ENCODE results near the gene STK24. TPM values are rescaled to one million over a fixed set of nuclear protein-coding genes. Genes with fewer than 3 reads are reported as not detected.
"Not testable (repeated sequence)": the region's sequence is repeated elsewhere in the genome, so short reads cannot be mapped to it uniquely, and the experiment has no call there.

Gene STK24
- total RNA-seq, 2 donors from 2014 or later = 115 to 125 TPM

DNA sequence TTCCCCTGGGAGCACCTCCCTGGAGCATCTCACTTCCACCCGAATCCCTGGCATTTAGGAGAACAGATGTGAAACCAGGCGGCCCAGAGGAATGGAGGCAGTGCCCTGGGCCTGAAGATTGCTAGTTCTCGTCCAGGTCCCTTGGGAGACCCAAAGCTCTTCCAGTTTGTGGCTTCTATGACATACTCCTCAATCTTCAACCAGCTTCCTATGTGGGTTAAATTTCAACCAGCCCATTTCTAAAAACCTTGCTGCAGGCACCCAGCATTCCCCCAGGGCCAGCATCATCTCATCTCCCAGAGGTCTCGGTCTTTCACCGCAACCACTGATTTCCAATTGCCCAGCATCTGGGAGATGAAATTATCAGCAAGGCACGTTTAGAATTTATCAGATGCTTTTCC, 46.0 kb upstream of the STK24 start:
- Mint-ChIP-seq H3K9me3 (no peaks in the 10 kb centered on the region), H3K27me3 (ENCODE audit: insufficient read depth) (no peaks in the 10 kb centered on the region), H3K4me3 (no peak overlapping the region), H3K27ac (no peak overlapping the region), H3K36me3 (ENCODE audit: low read depth) (no peaks in the 10 kb centered on the region), H3K4me1 (no peaks in the 10 kb centered on the region)
- Histone ChIP-seq H3K27me3 (ENCODE audit: control insufficient read depth, insufficient read depth, low read length, poor library complexity, severe bottlenecking) (no peaks in the 10 kb centered on the region), H3K9ac (ENCODE audit: extremely low read depth, low read length, poor library complexity, severe bottlenecking) (no peak overlapping the region), H3K27ac (ENCODE audit: low read depth, low read length) (no peak overlapping the region), H3K9me3 (ENCODE audit: control insufficient read depth, low read length) (no peaks in the 10 kb centered on the region), H3K4me3 (ENCODE audit: low read length) (no peak overlapping the region), H3K4me1 (ENCODE audit: control insufficient read depth, insufficient read depth, low read length) (no peaks in the 10 kb centered on the region), H3K36me3 (ENCODE audit: control insufficient read depth, insufficient read depth, low read length) (no peaks in the 10 kb centered on the region)
- TF ChIP-seq, protein P1, sequence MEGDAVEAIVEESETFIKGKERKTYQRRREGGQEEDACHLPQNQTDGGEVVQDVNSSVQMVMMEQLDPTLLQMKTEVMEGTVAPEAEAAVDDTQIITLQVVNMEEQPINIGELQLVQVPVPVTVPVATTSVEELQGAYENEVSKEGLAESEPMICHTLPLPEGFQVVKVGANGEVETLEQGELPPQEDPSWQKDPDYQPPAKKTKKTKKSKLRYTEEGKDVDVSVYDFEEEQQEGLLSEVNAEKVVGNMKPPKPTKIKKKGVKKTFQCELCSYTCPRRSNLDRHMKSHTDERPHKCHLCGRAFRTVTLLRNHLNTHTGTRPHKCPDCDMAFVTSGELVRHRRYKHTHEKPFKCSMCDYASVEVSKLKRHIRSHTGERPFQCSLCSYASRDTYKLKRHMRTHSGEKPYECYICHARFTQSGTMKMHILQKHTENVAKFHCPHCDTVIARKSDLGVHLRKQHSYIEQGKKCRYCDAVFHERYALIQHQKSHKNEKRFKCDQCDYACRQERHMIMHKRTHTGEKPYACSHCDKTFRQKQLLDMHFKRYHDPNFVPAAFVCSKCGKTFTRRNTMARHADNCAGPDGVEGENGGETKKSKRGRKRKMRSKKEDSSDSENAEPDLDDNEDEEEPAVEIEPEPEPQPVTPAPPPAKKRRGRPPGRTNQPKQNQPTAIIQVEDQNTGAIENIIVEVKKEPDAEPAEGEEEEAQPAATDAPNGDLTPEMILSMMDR (conservative IDR thresholded peaks at IDR 0.05) = no peak
- 84 to 93% methylated on average over 5 to 6 of the region's 6 CpGs for WGBS, 2 experiments (ENCODE audit: insufficient coverage in 1 of 2, insufficient read length in 1 of 2)
- DNase-seq = no peak

DNA sequence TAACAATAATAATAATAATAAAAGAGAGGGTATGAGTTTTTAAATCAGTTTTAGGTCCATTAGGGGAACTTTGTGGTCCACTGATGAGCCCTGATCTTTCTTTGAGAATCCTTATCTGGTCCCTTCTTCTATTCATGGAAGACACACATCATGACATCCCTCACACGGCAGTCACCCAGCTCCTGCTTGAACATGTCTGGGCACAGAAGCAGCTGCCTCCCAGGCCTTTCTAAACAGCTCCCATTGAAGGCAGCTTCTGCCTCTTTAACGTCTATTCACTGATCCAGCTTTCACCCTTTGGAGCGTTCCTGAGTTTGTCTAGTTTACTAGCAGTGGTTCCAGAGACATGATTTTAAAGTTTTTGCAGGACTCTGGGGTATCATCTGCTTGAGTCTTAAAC, 42.6 kb upstream of the STK24 start:
- TF ChIP-seq, protein P1 (conservative IDR thresholded peaks at IDR 0.05) = no peak
- no peaks in the 10 kb centered on the region for H3K4me1 Mint-ChIP-seq
- H3K27me3 Mint-ChIP-seq (ENCODE audit: insufficient read depth) = no peaks in the 10 kb centered on the region
- Histone ChIP-seq H3K27ac (ENCODE audit: low read depth, low read length) (no peak overlapping the region), H3K9me3 (ENCODE audit: control insufficient read depth, low read length) (no peaks in the 10 kb centered on the region), H3K4me3 (ENCODE audit: low read length) (no peak overlapping the region), H3K27me3 (ENCODE audit: control insufficient read depth, insufficient read depth, low read length, poor library complexity, severe bottlenecking) (no peaks in the 10 kb centered on the region), H3K4me1 (ENCODE audit: control insufficient read depth, insufficient read depth, low read length) (no peaks in the 10 kb centered on the region), H3K36me3 (ENCODE audit: control insufficient read depth, insufficient read depth, low read length) (no peaks in the 10 kb centered on the region), H3K9ac (ENCODE audit: extremely low read depth, low read length, poor library complexity, severe bottlenecking) (no peak overlapping the region)
- DNase-seq = no peak
- no peak overlapping the region for H3K27ac Mint-ChIP-seq
- WGBS, 2 experiments (ENCODE audit: insufficient coverage in 1 of 2, insufficient read length in 1 of 2) = 86 to 94% methylated on average over 2 to 3 of the region's 3 CpGs
- no peaks in the 10 kb centered on the region for H3K36me3 Mint-ChIP-seq (ENCODE audit: low read depth)
- H3K9me3 Mint-ChIP-seq = no peaks in the 10 kb centered on the region
- H3K4me3 Mint-ChIP-seq = no peak overlapping the region

DNA sequence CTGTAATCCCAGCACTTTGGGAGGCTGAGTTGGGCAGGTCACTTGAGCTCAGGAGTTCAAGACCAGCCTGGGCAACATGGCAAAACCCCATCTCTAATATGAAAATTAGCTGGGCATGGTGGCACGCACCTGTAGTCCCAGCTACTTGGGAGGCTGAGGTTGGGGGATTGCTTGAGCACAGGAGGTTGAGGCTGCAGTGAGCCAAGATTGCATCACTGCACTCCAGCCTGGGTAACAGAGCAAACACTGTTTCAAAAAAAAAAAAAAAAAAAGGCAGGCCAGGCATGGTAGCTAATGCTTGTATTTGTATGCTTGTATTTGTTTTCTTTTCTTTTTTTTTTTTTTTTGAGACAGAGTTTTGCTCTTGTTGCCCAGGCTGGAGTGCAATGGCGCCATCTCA, 38.7 kb upstream of the STK24 start:
- H3K27ac Mint-ChIP-seq; H3K9me3 ChIP-seq (ENCODE audit: control insufficient read depth, low read length); H3K36me3 Mint-ChIP-seq (ENCODE audit: low read depth); H3K9me3 Mint-ChIP-seq; H3K4me3 ChIP-seq (ENCODE audit: low read length); DNase-seq; H3K36me3 ChIP-seq (ENCODE audit: control insufficient read depth, insufficient read depth, low read length); H3K27ac ChIP-seq (ENCODE audit: low read depth, low read length); H3K4me1 ChIP-seq (ENCODE audit: control insufficient read depth, insufficient read depth, low read length); H3K27me3 ChIP-seq (ENCODE audit: control insufficient read depth, insufficient read depth, low read length, poor library complexity, severe bottlenecking); H3K27me3 Mint-ChIP-seq (ENCODE audit: insufficient read depth); H3K9ac ChIP-seq (ENCODE audit: extremely low read depth, low read length, poor library complexity, severe bottlenecking); H3K4me1 Mint-ChIP-seq; H3K4me3 Mint-ChIP-seq: not testable (repeated sequence)
- WGBS, 2 experiments (ENCODE audit: insufficient coverage in 1 of 2, insufficient read length in 1 of 2) = 95 to 100% methylated on average over 1 to 2 of the region's 2 CpGs

DNA sequence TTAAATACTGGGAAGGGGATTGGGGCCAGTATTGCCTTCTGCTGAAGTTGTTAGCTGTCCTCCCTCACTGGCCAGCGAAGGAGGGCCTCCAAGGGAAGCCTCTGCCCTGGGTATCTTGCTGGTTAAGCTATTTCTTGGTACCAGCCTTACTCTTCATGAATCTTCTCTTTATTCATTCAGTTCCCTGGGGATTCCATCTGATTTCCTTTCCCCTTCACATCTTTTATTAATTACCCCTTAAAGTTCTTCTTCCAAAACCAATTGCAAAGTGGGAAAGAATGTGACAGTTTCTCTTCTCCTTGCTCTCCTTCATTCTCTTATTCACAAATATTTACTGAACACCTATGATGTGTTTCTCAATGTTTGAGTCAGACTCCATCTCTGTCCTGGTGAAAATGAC, 36.7 kb upstream of the STK24 start:
- Mint-ChIP-seq H3K9me3 (no peaks in the 10 kb centered on the region), H3K4me3 (no peak overlapping the region), H3K4me1 (no peaks in the 10 kb centered on the region), H3K27me3 (ENCODE audit: insufficient read depth) (peaks cover 2% of the 10 kb centered on the region), H3K27ac (no peak overlapping the region), H3K36me3 (ENCODE audit: low read depth) (no peaks in the 10 kb centered on the region)
- Histone ChIP-seq H3K27ac (ENCODE audit: low read depth, low read length) (no peak overlapping the region), H3K36me3 (ENCODE audit: control insufficient read depth, insufficient read depth, low read length) (no peaks in the 10 kb centered on the region), H3K9ac (ENCODE audit: extremely low read depth, low read length, poor library complexity, severe bottlenecking) (no peak overlapping the region), H3K9me3 (ENCODE audit: control insufficient read depth, low read length) (no peaks in the 10 kb centered on the region), H3K4me1 (ENCODE audit: control insufficient read depth, insufficient read depth, low read length) (no peaks in the 10 kb centered on the region), H3K27me3 (ENCODE audit: control insufficient read depth, insufficient read depth, low read length, poor library complexity, severe bottlenecking) (peaks cover 7% of the 10 kb centered on the region), H3K4me3 (ENCODE audit: low read length) (no peak overlapping the region)
- DNase-seq = no peak
- WGBS, 2 experiments (ENCODE audit: insufficient coverage in 1 of 2, insufficient read length in 1 of 2) = 85% methylated on average over 1 of the region's 1 CpG; no CpG with 5 or more reads in 1 of the 2 experiments
- TF ChIP-seq, protein P1 (conservative IDR thresholded peaks at IDR 0.05) = no peak

All from endodermal cell (in vitro differentiated cells).